Liver (tissue), 9 donors: Measurements from ENCODE around the gene BET1. TPM values are rescaled to one million over a fixed set of nuclear protein-coding genes. Genes with fewer than 3 reads are reported as not detected.

Experiments used
- DNase-seq: peaks from one replicate; pipeline ENCODE4 v3.0.0-alpha.2; 2017; ENCODE audit warnings: low spot score
- H3K27ac ChIP-seq, 2 donors: one replicate each; pipeline ENCODE4 v1.7.0; 2013; ENCODE audit warnings: inconsistent platforms in 2 of 2, low read length in 2 of 2, control low read depth in 1 of 2, low read depth in 1 of 2, mild to moderate bottlenecking in 1 of 2
- H3K27me3 ChIP-seq, 4 donors: one replicate each; pipeline versions ENCODE4 v1.6.1 to v1.7.0; 2013; ENCODE audit warnings: low read length in 3 of 4, inconsistent platforms in 1 of 4, mild to moderate bottlenecking in 1 of 4, moderate library complexity in 1 of 4; ENCODE audit not compliant: control insufficient read depth in 4 of 4, insufficient read depth in 4 of 4
- H3K36me3 ChIP-seq, 4 donors: one replicate each; pipeline versions ENCODE4 v1.6.1 to v1.7.0; 2013; ENCODE audit warnings: low read length in 3 of 4, mild to moderate bottlenecking in 3 of 4, low read depth in 1 of 4, moderate library complexity in 1 of 4; ENCODE audit not compliant: control insufficient read depth in 4 of 4, insufficient read depth in 3 of 4
- H3K4me1 ChIP-seq, 4 donors: one replicate each; pipeline versions ENCODE4 v1.6.1 to v1.7.0; 2013; ENCODE audit warnings: low read length in 3 of 4, mild to moderate bottlenecking in 3 of 4, moderate library complexity in 1 of 4; ENCODE audit not compliant: control insufficient read depth in 4 of 4, insufficient read depth in 4 of 4
- H3K4me3 ChIP-seq, 3 donors: one replicate each; pipeline versions ENCODE4 v1.6.1 to v1.7.0; 2013; ENCODE audit warnings: low read length in 3 of 3, control low read depth in 1 of 3, low read depth in 1 of 3, mild to moderate bottlenecking in 1 of 3
- H3K9ac ChIP-seq, 2 donors: one replicate each; pipeline ENCODE4 v1.7.0; 2013; ENCODE audit warnings: low read length in 2 of 2, mild to moderate bottlenecking in 2 of 2, moderate library complexity in 2 of 2, control low read depth in 1 of 2, low read depth in 1 of 2
- H3K9me3 ChIP-seq, 4 donors: one replicate each; pipeline versions ENCODE4 v1.6.1 to v1.7.0; 2013; ENCODE audit warnings: low read length in 3 of 4; ENCODE audit not compliant: control insufficient read depth in 4 of 4
- ATF3 ChIP-seq: IDR thresholded peaks from 2 replicates; pipeline ENCODE4 v1.6.1; 2016; ENCODE audit warnings: antibody characterized with exemption
- CTCF ChIP-seq: fragments of 150-350 bp; IDR thresholded peaks from 2 replicates; pipeline ENCODE4 v1.5.1; 2017; ENCODE audit warnings: improper control_type of control experiment, low read depth, low read length; ENCODE audit not compliant: missing input control
- EGR1 ChIP-seq, 2 donors: IDR thresholded peaks; 2 replicates each; pipeline ENCODE4 v1.6.1; 2016 to 2018; ENCODE audit warnings: antibody characterized with exemption in 2 of 2, low read depth in 2 of 2
- FOXA1 ChIP-seq: IDR thresholded peaks from 2 replicates; pipeline ENCODE4 v1.6.1; 2016; ENCODE audit warnings: antibody characterized with exemption
- FOXA2 ChIP-seq: IDR thresholded peaks from 2 replicates; pipeline ENCODE4 v1.6.1; 2016; ENCODE audit warnings: antibody characterized with exemption
- GABPA ChIP-seq, 2 donors: IDR thresholded peaks in 1 of 2; conservative IDR thresholded peaks in 1 of 2; 2 replicates each; pipeline ENCODE4 v1.6.1; 2016; ENCODE audit warnings: antibody characterized with exemption in 2 of 2, mild to moderate bottlenecking in 1 of 2, moderate library complexity in 1 of 2
- HNF4A ChIP-seq, 2 donors: conservative IDR thresholded peaks; 2 replicates each; pipeline ENCODE4 v1.6.1; 2016; ENCODE audit warnings: antibody characterized with exemption in 2 of 2, mild to moderate bottlenecking in 2 of 2
- HNF4G ChIP-seq: IDR thresholded peaks from 2 replicates; pipeline ENCODE4 v1.6.1; 2016; ENCODE audit warnings: antibody characterized with exemption
- JUND ChIP-seq, 2 donors: IDR thresholded peaks; 2 replicates each; pipeline ENCODE4 v1.6.1; 2016; ENCODE audit warnings: antibody characterized with exemption in 2 of 2
- MAX ChIP-seq: IDR thresholded peaks from 2 replicates; pipeline ENCODE4 v1.6.1; 2016; ENCODE audit warnings: antibody characterized with exemption
- NR2F2 ChIP-seq: IDR thresholded peaks from 2 replicates; pipeline ENCODE4 v1.6.1; 2016; ENCODE audit warnings: antibody characterized with exemption
- RAD21 ChIP-seq, 2 donors: IDR thresholded peaks; 2 replicates each; pipeline ENCODE4 v1.6.1; 2016; ENCODE audit warnings: antibody characterized with exemption in 2 of 2, mild to moderate bottlenecking in 2 of 2
- REST ChIP-seq: IDR thresholded peaks from 2 replicates; pipeline ENCODE4 v1.6.1; 2016; ENCODE audit warnings: antibody characterized with exemption, mild to moderate bottlenecking
- RXRA ChIP-seq, 2 donors: IDR thresholded peaks; 2 replicates each; pipeline ENCODE4 v1.6.1; 2017 to 2018; ENCODE audit warnings: antibody characterized with exemption in 2 of 2, mild to moderate bottlenecking in 1 of 2
- SP1 ChIP-seq: IDR thresholded peaks from 2 replicates; pipeline ENCODE4 v1.6.1; 2018; ENCODE audit warnings: antibody characterized with exemption, mild to moderate bottlenecking
- TAF1 ChIP-seq: conservative IDR thresholded peaks from 2 replicates; pipeline ENCODE4 v1.6.1; 2016; ENCODE audit warnings: antibody characterized with exemption, mild to moderate bottlenecking
- ZBTB33 ChIP-seq: IDR thresholded peaks from 2 replicates; pipeline ENCODE4 v1.6.1; 2016; ENCODE audit warnings: antibody characterized with exemption
- WGBS: extraction: QIAGEN DNeasy Blood & Tissue Kit; methylation state at CpG from one replicate; pipeline ENCODE4 v1.1.7; 2013; 5-methylcytosine and 5-hydroxymethylcytosine counted together
- polyA plus RNA-seq, 2 donors: library from polyadenylated mRNA; stranded (reverse) in 1 of 2; unstranded in 1 of 2; fragments of 200-250 nt in 1 of 2; fragments of >200 nt in 1 of 2; fragmentation: Nextera tagmentation in 1 of 2; extraction: Ambion mirVana in 1 of 2; gene quantifications; one replicate each; pipeline versions ENCODE4 v1.2.1 to v1.2.3, GENCODE V29; 2013 to 2015
- total RNA-seq, 2 donors: library from RNA; depleted of rRNA; stranded (reverse); fragments of >200 nt; gene quantifications; one replicate each; pipeline ENCODE4 v1.2.3, GENCODE V29; 2014
- donor health status: healthy.
- donor health status: healthy.
- donor health status: healthy.
- donor health status: healthy.
- donor health status: healthy.

BET1 gene
- total and polyA plus RNA-seq, 4 donors = 12.7 to 23.9 (median 16.2) TPM

GRCh38 chr7:94031865-94032264, 27.7 kb upstream of the BET1 start (continued):
- TF ChIP-seq ATF3 = no peak

GRCh38 chr7:94030634-94031033, 26.5 kb upstream of the BET1 start:
- Histone ChIP-seq H3K4me1 (no peaks in the 10 kb centered on the region), H3K4me3 (no peak overlapping the region), H3K9ac (no peak overlapping the region), H3K27ac (no peak overlapping the region), H3K27me3 (no peaks in the 10 kb centered on the region), H3K36me3 (no peaks in the 10 kb centered on the region), H3K9me3 (no peaks in the 10 kb centered on the region)
- TF ChIP-seq FOXA1 (no peak), RAD21 (IDR thresholded peaks at IDR 0.05) (no peak), FOXA2 (no peak), CTCF (no peak), SP1 (no peak), JUND (IDR thresholded peaks at IDR 0.05) (no peak)
- WGBS = 63% methylated on average over 3 of the region's 3 CpGs
- no peak for DNase-seq

GRCh38 chr7:94029976-94030375, 25.8 kb upstream of the BET1 start:
- no peak for TF ChIP-seq HNF4G
- no peak for TF ChIP-seq ZBTB33
- no peak for TF ChIP-seq RAD21 (IDR thresholded peaks at IDR 0.05)
- no peak for TF ChIP-seq FOXA2
- TF ChIP-seq REST = no peak
- TF ChIP-seq GABPA (IDR thresholded peaks at IDR 0.05 in 1 of 2, conservative IDR thresholded peaks at IDR 0.05 in 1 of 2) = no peak
- no peak for TF ChIP-seq MAX
- TF ChIP-seq FOXA1 = no peak
- TF ChIP-seq SP1 = no peak
- TF ChIP-seq EGR1 (IDR thresholded peaks at IDR 0.05; ENCODE audit: low read depth in 2 of 2) = no peak
- no peak for TF ChIP-seq CTCF
- TF ChIP-seq HNF4A (conservative IDR thresholded peaks at IDR 0.05) = no peak
- TF ChIP-seq TAF1 = no peak
- TF ChIP-seq JUND (IDR thresholded peaks at IDR 0.05) = no peak
- no peak for TF ChIP-seq RXRA (IDR thresholded peaks at IDR 0.05)
- no peak for TF ChIP-seq NR2F2
- H3K9ac ChIP-seq = no peak overlapping the region
- H3K27ac ChIP-seq = no peak overlapping the region
- no peak overlapping the region for H3K4me3 ChIP-seq
- no peaks in the 10 kb centered on the region for H3K36me3 ChIP-seq
- no peaks in the 10 kb centered on the region for H3K9me3 ChIP-seq
- 65% methylated on average over 3 of the region's 3 CpGs for WGBS
- no peaks in the 10 kb centered on the region for H3K27me3 ChIP-seq
- no peak for DNase-seq
- H3K4me1 ChIP-seq = no peaks in the 10 kb centered on the region
